Naive thymus-derived CD8-positive, alpha-beta T cell (primary cell): ENCODE data around the gene HTRA2. TPM values are rescaled to one million over a fixed set of nuclear protein-coding genes. Genes with fewer than 3 reads are reported as not detected.

Experiments used
- ATAC-seq, 2 donors: fragments of 150-1000 bp; cut with Tn5 transposase in 1 of 2; sonication (Bioruptor Pico), chemical (Tn5 transposase) in 1 of 2; 1 replicate in 1 of 2; 2 replicates in 1 of 2; pipeline ENCODE4 v1.10.0; 2021; ENCODE audit warnings: mild to moderate bottlenecking in 2 of 2, moderate library complexity in 2 of 2
- POLR2A ChIA-PET: fragments of 350-600 bp; sonication (Branson Sonifier 250); formaldehyde crosslinking; loops from one replicate; lab custom pipeline; 2021; ENCODE audit warnings: antibody characterized with exemption; lab: Charles Lee
- DNase-seq, 10 donors: peaks; one replicate each; pipeline versions ENCODE4 v3.0.0 to v3.0.0-alpha.2; 2020 to 2022
- H3K27ac Mint-ChIP-seq, 10 donors: one replicate each; pipeline ENCODE4 v1.8.0; 2020 to 2022; ENCODE audit warnings: mild to moderate bottlenecking in 10 of 10, mixed read lengths in 10 of 10, moderate library complexity in 4 of 10, inconsistent platforms in 1 of 10
- H3K27me3 Mint-ChIP-seq, 5 donors: one replicate each; pipeline ENCODE4 v1.8.0; 2021 to 2022; ENCODE audit warnings: mixed read lengths in 5 of 5
- H3K36me3 Mint-ChIP-seq, 3 donors: one replicate each; pipeline ENCODE4 v1.8.0; 2020 to 2022; ENCODE audit warnings: mixed read lengths in 3 of 3, mild to moderate bottlenecking in 2 of 3, inconsistent platforms in 1 of 3
- H3K4me1 Mint-ChIP-seq, 4 donors: one replicate each; pipeline ENCODE4 v1.8.0; 2021 to 2022; ENCODE audit warnings: mixed read lengths in 4 of 4
- H3K4me3 Mint-ChIP-seq, 10 donors: one replicate each; pipeline ENCODE4 v1.8.0; 2020 to 2022; ENCODE audit warnings: mild to moderate bottlenecking in 10 of 10, mixed read lengths in 10 of 10, moderate library complexity in 6 of 10, inconsistent platforms in 1 of 10
- H3K9me3 Mint-ChIP-seq, 9 donors: one replicate each; pipeline ENCODE4 v1.8.0; 2020 to 2022; ENCODE audit warnings: mixed read lengths in 9 of 9, mild to moderate bottlenecking in 3 of 9, inconsistent platforms in 1 of 9, moderate library complexity in 1 of 9
- polyA plus RNA-seq, 3 donors: library from polyadenylated mRNA; unstranded; fragments of 300-500 nt; fragmentation: Illumina TruSeq; gene quantifications; one replicate each; pipeline ENCODE4 v1.2.3, GENCODE V29; 2021
- total RNA-seq, 8 experiments: library from RNA in 2 of 8; stranded (reverse) in 2 of 8; gene quantifications; one replicate each; pipeline ENCODE4 v1.2.3 and lab custom pipeline; 2021 to 2026

Gene HTRA2
- total and polyA plus RNA-seq, 5 experiments from 2014 or later: 21.3 to 44.5 (median 24.5) TPM

DNA sequence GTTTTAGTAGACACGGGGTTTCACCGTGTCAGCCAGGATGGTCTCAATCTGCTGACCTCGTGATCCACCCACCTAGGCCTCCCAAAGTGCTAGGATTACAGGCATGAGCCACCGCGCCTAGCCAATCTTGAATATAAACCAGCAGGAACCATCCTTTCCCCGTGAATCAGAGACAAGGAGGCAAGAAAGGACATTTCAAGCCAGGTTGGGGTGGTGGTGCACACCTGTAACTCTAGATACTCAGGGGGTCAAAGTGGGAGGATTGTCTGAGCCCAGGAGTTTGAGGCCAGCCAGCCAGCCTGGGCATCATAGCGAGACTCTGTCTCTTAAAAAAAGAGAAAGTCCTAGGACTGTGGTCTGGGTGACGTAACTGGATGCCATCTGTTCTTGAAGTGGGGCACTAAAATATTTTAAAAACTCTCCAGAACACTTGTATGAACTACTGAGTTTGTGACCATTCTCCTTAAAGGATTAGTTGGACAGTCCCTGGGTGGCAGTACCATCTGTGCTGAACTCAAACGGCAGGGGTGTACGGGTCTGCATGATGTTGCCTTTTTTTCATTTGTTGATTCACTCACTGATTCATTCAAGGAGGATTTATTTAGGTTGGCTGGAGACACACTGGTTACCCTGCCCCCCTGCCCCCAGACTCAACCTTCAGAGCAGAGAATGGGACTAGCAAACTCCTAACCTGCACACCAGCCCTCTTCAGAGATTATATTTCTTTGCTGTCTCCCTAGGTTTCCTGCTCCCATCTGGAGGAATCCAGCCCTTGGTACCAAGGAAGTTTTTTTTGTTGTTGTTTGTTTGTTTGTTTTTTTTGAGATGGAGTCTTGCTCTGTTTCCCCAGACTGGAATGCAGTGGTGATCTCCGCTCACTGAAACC lies 18.4 kb upstream of the HTRA2 start:
- POLR2A ChIA-PET: interaction anchor here (0.7 to 2.7 kb wide), 5 partner anchors 7 to 499 kb away, joined by 3 to 18 read pairs (median 5); partner anchors contain the start of genes AUP1 and HTRA2

GRCh38 chr2:74512744-74513604 lies 16.8 kb upstream of the HTRA2 start:
- ATAC-seq (no peak), DNase-seq (no peak)
- peaks cover 19 to 35% (median 32%) of the 10 kb centered on the region in 4 donors for H3K4me1 Mint-ChIP-seq
- H3K36me3 Mint-ChIP-seq: peaks cover 0 to 5% (median 0%) of the 10 kb centered on the region in 3 donors
- peaks cover 23 to 58% (median 46%) of the 10 kb centered on the region in 5 donors for H3K27me3 Mint-ChIP-seq
- H3K4me3 Mint-ChIP-seq: peak overlapping the region in 8 of 10 donors; percentile 22 to 59 (median 46)
- POLR2A ChIA-PET: interaction anchor here (0.8 to 1.5 kb wide), 5 partner anchors 9 to 58 kb away, joined by 3 to 5 read pairs (median 3); partner anchors contain the start of genes AUP1, HTRA2 and INO80B
- H3K9me3 Mint-ChIP-seq: no peaks in the 10 kb centered on the region
- H3K27ac Mint-ChIP-seq: peak overlapping the region in 2 of 10 donors; percentile 34 to 78

More for the DNA sequence above, 18.4 kb upstream of the HTRA2 start:
- no peak for DNase-seq
- H3K36me3 Mint-ChIP-seq: peaks cover 4 to 14% (median 8%) of the 10 kb centered on the region in 3 donors
- peaks cover 22 to 43% (median 40%) of the 10 kb centered on the region in 4 donors for H3K4me1 Mint-ChIP-seq
- ATAC-seq: no peak
- H3K9me3 Mint-ChIP-seq: peaks cover 0 to 1% (median 0%) of the 10 kb centered on the region in 9 donors
- peaks cover 9 to 53% (median 33%) of the 10 kb centered on the region in 5 donors for H3K27me3 Mint-ChIP-seq
- no peak overlapping the region for H3K27ac Mint-ChIP-seq
- peak overlapping the region in 2 of 10 donors; percentile 3 to 21 for H3K4me3 Mint-ChIP-seq

DNA sequence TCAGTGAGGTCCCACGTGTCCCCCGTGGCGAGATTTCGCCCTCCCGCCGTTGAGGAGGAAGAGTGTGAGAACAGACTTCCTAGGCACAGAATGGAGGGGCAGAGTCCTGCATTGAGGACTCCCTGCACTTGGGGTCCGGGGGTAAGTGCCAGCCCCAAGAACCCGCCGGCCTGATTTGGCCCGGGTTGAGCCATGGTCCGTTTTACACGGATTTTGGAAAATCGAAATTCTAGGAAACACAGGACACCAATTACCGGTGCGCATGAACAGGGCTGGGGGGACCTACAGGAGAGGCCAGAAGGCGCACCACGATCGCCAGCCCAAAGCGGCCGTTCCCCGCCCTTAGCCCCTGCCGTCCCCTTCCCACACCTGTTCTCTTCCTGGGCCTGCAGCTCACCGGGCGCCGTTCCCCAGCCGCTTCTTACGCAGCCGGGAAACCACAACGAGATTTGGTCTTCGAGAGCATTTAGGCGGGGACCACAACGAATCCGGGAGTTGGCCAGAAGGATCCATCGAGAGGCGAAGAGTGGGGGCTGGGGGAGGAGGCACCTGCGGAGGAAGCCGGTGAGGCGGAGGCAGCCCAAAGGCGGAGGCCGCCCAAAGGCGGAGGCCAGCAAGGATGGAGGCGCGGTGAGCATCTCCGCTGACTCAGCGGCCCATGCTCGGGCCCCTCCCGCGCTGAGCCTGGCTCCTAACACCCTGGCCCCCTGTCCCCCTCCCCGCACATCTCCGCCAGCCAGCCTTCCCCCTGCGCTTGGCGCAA lies 15.9 kb upstream of the HTRA2 start:
- POLR2A ChIA-PET: interaction anchor here (0.7 to 6.2 kb wide), 5 partner anchors 10 to 59 kb away, joined by 3 to 35 read pairs (median 3); partner anchors contain the start of genes AUP1, CCDC142, HTRA2 and INO80B
- no peaks in the 10 kb centered on the region for H3K9me3 Mint-ChIP-seq
- peak in 2 of 10 donors; percentile 23 to 27 for DNase-seq
- peaks cover 0 to 5% (median 0%) of the 10 kb centered on the region in 3 donors for H3K36me3 Mint-ChIP-seq
- ATAC-seq: no peak
- peaks cover 13 to 26% (median 25%) of the 10 kb centered on the region in 4 donors for H3K4me1 Mint-ChIP-seq
- H3K27me3 Mint-ChIP-seq: peaks cover 31 to 66% (median 54%) of the 10 kb centered on the region in 5 donors
- H3K4me3 Mint-ChIP-seq: peak overlapping the region in 8 of 10 donors; percentile 22 to 59 (median 46)
- peak overlapping the region in 1 of 10 donors; percentile 53 for H3K27ac Mint-ChIP-seq

- peaks cover 13 to 26% (median 24%) of the 10 kb centered on the region in 4 donors for H3K4me1 Mint-ChIP-seq
- peak in 2 of 10 donors; percentile 24 to 27 for DNase-seq
- POLR2A ChIA-PET: interaction anchor here (0.6 to 6.2 kb wide), 10 partner anchors 9 to 781 kb away, joined by 3 to 35 read pairs (median 4); partner anchors contain the start of genes AUP1, CCDC142, HTRA2 and INO80B
- H3K4me3 Mint-ChIP-seq: peak within 1 kb of the TSS; percentile 62 to 83 (median 74)
- ATAC-seq: peak; percentile 17 to 27
- H3K27ac Mint-ChIP-seq: peak within 1 kb of the TSS in 3 of 10 donors; percentile 31 to 53 (median 40)
- H3K9me3 Mint-ChIP-seq: no peaks in the 10 kb centered on the region
- peaks cover 0 to 5% (median 0%) of the 10 kb centered on the region in 3 donors for H3K36me3 Mint-ChIP-seq
- H3K27me3 Mint-ChIP-seq: peaks cover 39 to 74% (median 60%) of the 10 kb centered on the region in 5 donors
These were observed 15.1 kb upstream of the HTRA2 start, which contains the start of gene TLX2 for GRCh38 chr2:74514368-74515270. Gene TLX2 (plus strand): TSS chr2:74514450. CDS start chr2:74514807, 357 bp downstream.

GRCh38 chr2:74515271-74515980 lies 14.3 kb upstream of the HTRA2 start:
- H3K4me1 Mint-ChIP-seq: peaks cover 13 to 26% (median 24%) of the 10 kb centered on the region in 4 donors
- H3K36me3 Mint-ChIP-seq: peaks cover 0 to 5% (median 0%) of the 10 kb centered on the region in 3 donors
- H3K9me3 Mint-ChIP-seq: no peaks in the 10 kb centered on the region
- H3K27me3 Mint-ChIP-seq: peaks cover 46 to 83% (median 62%) of the 10 kb centered on the region in 5 donors
- peak in 2 of 10 donors; percentile 16 to 25 for DNase-seq
- POLR2A ChIA-PET: interaction anchor here (1.2 to 6.2 kb wide), 6 partner anchors 8 to 57 kb away, joined by 3 to 35 read pairs (median 6); partner anchors contain the start of genes AUP1, HTRA2, MRPL53 and PCGF1
- peak in 1 of 2 donors; percentile 21 for ATAC-seq
- peak overlapping the region in 3 of 10 donors; percentile 31 to 40 (median 31) for H3K27ac Mint-ChIP-seq
- peak overlapping the region; percentile 62 to 83 (median 74) for H3K4me3 Mint-ChIP-seq

- Mint-ChIP-seq H3K27ac (peak overlapping the region in 1 of 10 donors; percentile 65), H3K27me3 (peaks cover 44 to 89% (median 61%) of the 10 kb centered on the region in 5 donors), H3K36me3 (peaks cover 0 to 5% (median 0%) of the 10 kb centered on the region in 3 donors), H3K4me1 (peaks cover 13 to 26% (median 24%) of the 10 kb centered on the region in 4 donors), H3K9me3 (no peaks in the 10 kb centered on the region), H3K4me3 (peak overlapping the region; percentile 69 to 89 (median 82))
- peak; percentile 61 to 86 (median 73) for DNase-seq
- POLR2A ChIA-PET: interaction anchor here (0.6 to 6.2 kb wide), 6 partner anchors 8 to 43 kb away, joined by 3 to 35 read pairs (median 6); partner anchors contain the start of genes AUP1, HTRA2, MRPL53 and PCGF1
- ATAC-seq: peak; percentile 81 to 89
These were observed 13.6 kb upstream of the HTRA2 start for GRCh38 chr2:74515981-74516633.

DNA sequence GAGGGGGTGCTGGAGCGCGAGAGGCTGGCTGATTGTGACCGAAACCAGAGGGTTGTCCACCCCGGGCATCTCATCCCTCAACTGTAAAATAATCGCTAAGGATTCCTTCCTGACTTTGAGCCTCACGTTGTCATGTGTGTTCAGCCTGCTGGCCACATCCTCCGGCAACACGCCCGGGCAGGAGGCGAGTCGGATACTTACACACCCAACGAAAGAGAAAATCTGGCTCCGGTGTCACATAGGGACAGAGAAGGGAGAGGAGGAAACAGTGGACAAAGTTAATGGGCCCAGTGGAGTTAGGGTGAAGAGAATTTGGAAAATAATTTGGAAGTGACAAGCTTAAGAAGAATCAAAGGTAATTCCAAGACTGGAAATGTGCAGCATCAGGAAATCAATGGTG lies 13.1 kb upstream of the HTRA2 start:
- Mint-ChIP-seq H3K36me3 (peaks cover 0 to 5% (median 0%) of the 10 kb centered on the region in 3 donors), H3K9me3 (no peaks in the 10 kb centered on the region), H3K27ac (peak overlapping the region in 1 of 10 donors; percentile 65), H3K4me1 (peaks cover 13 to 26% (median 24%) of the 10 kb centered on the region in 4 donors), H3K27me3 (peaks cover 42 to 86% (median 60%) of the 10 kb centered on the region in 5 donors), H3K4me3 (peak overlapping the region; percentile 69 to 89 (median 82))
- DNase-seq (no peak), ATAC-seq (no peak)
- POLR2A ChIA-PET: interaction anchor here (0.6 to 6.2 kb wide), 3 partner anchors 9 to 40 kb away, joined by 3 to 35 read pairs (median 12); partner anchors contain the start of genes AUP1, HTRA2 and PCGF1

GRCh38 chr2:74522516-74522915 lies 7.2 kb upstream of the HTRA2 start:
- no peaks in the 10 kb centered on the region for H3K9me3 Mint-ChIP-seq
- DNase-seq: no peak
- peaks cover 0 to 13% (median 7%) of the 10 kb centered on the region in 4 donors for H3K4me1 Mint-ChIP-seq
- POLR2A ChIA-PET: interaction anchor here (0.6 kb wide), 1 partner anchor 251 kb away, joined by 3 read pairs; no protein-coding TSS in a partner anchor
- no peak overlapping the region for H3K4me3 Mint-ChIP-seq
- ATAC-seq: no peak
- H3K36me3 Mint-ChIP-seq: peaks cover 4 to 18% (median 14%) of the 10 kb centered on the region in 3 donors
- H3K27ac Mint-ChIP-seq: no peak overlapping the region
- peaks cover 27 to 44% (median 36%) of the 10 kb centered on the region in 5 donors for H3K27me3 Mint-ChIP-seq

DNA sequence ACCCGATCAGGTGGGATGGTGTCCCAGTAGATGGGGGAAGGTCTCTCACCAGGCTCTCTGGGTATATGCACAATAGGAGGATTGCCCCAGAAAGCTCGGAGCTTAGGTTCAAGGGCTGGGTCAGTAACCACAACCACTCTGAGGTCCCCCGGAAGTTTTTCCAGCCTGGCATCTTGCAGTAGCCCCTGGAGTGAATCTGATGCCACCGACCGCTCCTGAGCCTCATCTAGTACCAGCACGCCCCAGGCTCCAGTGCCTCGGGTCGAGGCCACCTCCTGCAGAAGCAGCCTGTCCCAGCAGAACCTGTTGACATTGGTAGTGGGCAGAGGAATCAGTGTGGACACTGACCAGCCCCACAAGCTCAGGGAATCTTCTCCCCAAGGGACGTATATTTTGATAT lies 5.7 kb upstream of the HTRA2 start:
- ATAC-seq (no peak), DNase-seq (no peak)
- Mint-ChIP-seq H3K4me3 (no peak overlapping the region), H3K4me1 (peaks cover 9 to 28% (median 20%) of the 10 kb centered on the region in 4 donors), H3K9me3 (no peaks in the 10 kb centered on the region), H3K27ac (no peak overlapping the region), H3K36me3 (peaks cover 4 to 27% (median 16%) of the 10 kb centered on the region in 3 donors), H3K27me3 (peaks cover 13 to 29% (median 21%) of the 10 kb centered on the region in 5 donors)
- POLR2A ChIA-PET: interaction anchor here (1.1 kb wide), 1 partner anchor 16 kb away, joined by 3 read pairs; the partner anchor contains the start of gene PCGF1
